Measurements from ENCODE around the gene FRMD6.
"Not testable (repeated sequence)": the region's sequence is repeated elsewhere in the genome, so short reads cannot be mapped to it uniquely, and the experiment has no call there.

DNA sequence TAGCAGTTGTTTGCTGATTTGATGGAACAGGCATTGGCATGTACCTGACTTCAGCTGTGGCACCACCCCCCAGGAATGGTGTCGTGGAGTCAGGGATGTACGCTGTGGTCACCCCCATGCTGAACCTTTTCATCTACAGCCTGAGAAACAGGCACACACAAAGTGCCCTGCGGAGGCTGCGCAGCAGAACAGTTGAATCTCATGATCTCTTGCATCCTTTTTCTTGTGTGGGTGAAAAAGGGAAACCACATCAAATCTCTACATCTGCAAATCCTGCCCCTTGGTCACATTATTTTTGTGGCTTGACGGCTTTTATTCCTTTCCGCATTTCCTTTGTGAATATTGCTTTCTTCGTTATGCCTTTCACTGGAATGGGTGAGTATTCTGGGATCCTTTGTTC, 106.0 kb downstream of the FRMD6 start:
- not testable (repeated sequence) for TF ChIP-seq ZNF184 (CRISPR knock-in tag; IDR thresholded peaks at IDR 0.05); RAD21 (CRISPR knock-in tag; conservative IDR thresholded peaks at IDR 0.05 in 1 of 2, IDR thresholded peaks at IDR 0.05 in 1 of 2); ERF (CRISPR knock-in tag; IDR thresholded peaks at IDR 0.05); ZBTB8A (IDR thresholded peaks at IDR 0.05; ENCODE audit: partially characterized antibody); HDAC1 (IDR thresholded peaks at IDR 0.05); ELF1 (tag; IDR thresholded peaks at IDR 0.05)
- TF ChIP-seq, protein P1, sequence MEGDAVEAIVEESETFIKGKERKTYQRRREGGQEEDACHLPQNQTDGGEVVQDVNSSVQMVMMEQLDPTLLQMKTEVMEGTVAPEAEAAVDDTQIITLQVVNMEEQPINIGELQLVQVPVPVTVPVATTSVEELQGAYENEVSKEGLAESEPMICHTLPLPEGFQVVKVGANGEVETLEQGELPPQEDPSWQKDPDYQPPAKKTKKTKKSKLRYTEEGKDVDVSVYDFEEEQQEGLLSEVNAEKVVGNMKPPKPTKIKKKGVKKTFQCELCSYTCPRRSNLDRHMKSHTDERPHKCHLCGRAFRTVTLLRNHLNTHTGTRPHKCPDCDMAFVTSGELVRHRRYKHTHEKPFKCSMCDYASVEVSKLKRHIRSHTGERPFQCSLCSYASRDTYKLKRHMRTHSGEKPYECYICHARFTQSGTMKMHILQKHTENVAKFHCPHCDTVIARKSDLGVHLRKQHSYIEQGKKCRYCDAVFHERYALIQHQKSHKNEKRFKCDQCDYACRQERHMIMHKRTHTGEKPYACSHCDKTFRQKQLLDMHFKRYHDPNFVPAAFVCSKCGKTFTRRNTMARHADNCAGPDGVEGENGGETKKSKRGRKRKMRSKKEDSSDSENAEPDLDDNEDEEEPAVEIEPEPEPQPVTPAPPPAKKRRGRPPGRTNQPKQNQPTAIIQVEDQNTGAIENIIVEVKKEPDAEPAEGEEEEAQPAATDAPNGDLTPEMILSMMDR (IDR thresholded peaks at IDR 0.05 in 2 of 3, conservative IDR thresholded peaks at IDR 0.05 in 1 of 3; ENCODE audit: insufficient read depth in 2 of 3, low read depth in 1 of 3, low read length in 3 of 3): not testable (repeated sequence)
